Activated T-cell treated with anti-CD3 and anti-CD28 coated beads, Interleukin-2, amount 50 U/mL, for 24 hours (primary cell): ENCODE measurements around the gene OR8A1.

Experiments used
- DNase-seq: peaks from one replicate; pipeline ENCODE4 v3.0.0-alpha.2; 2020
- H3K27ac Mint-ChIP-seq: 2 replicates; pipeline ENCODE4 v1.8.0; 2020; ENCODE audit warnings: mild to moderate bottlenecking, mixed read lengths
- H3K27me3 Mint-ChIP-seq: 2 replicates; pipeline ENCODE4 v1.8.0; 2020; ENCODE audit warnings: mixed read lengths
- H3K36me3 Mint-ChIP-seq: 2 replicates; pipeline ENCODE4 v1.8.0; 2020; ENCODE audit warnings: low read depth, mixed read lengths
- H3K4me1 Mint-ChIP-seq: 2 replicates; pipeline ENCODE4 v1.8.0; 2020; ENCODE audit warnings: low read depth, mixed read lengths
- H3K4me3 Mint-ChIP-seq: 2 replicates; pipeline ENCODE4 v1.8.0; 2020; ENCODE audit warnings: mild to moderate bottlenecking, moderate library complexity, mixed read lengths
- H3K9me3 Mint-ChIP-seq: 2 replicates; pipeline ENCODE4 v1.8.0; 2020; ENCODE audit warnings: mixed read lengths

Gene OR8A1

GRCh38 chr11:124569697-124570096 is at the start of gene OR8A1:
Gene OR8A1, plus strand, starts transcription at chr11:124569997. Its CDS starts 123 bp downstream, at chr11:124570120.
- H3K9me3 Mint-ChIP-seq: no peaks in the 10 kb centered on the region
- peaks cover 20% of the 10 kb centered on the region for H3K27me3 Mint-ChIP-seq
- no peaks in the 10 kb centered on the region for H3K4me1 Mint-ChIP-seq

DNA sequence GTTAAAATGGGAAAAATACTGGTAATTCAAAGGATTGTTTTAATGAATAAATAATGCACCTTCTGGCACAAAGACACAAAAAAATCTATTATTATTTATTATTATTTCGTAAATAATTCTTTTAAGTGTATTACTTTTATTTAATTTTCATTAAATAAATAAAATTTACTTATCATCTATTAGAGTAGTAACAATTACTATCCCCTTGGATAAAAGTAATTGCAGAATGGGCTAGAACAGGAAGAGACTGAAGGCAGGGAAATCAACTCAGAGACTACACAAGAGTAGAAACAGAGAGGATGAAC is 49.3 kb upstream of the OR8A1 start:
- Mint-ChIP-seq H3K4me1 (no peaks in the 10 kb centered on the region), H3K27ac (no peak overlapping the region), H3K4me3 (no peak overlapping the region), H3K27me3 (no peaks in the 10 kb centered on the region), H3K36me3 (no peaks in the 10 kb centered on the region), H3K9me3 (no peaks in the 10 kb centered on the region)
- no peak for DNase-seq

More at GRCh38 chr11:124569697-124570096, at the start of gene OR8A1:
- Mint-ChIP-seq H3K36me3 (no peaks in the 10 kb centered on the region), H3K27ac (no peak within 1 kb of the TSS), H3K4me3 (no peak within 1 kb of the TSS)
- no peak for DNase-seq

GRCh38 chr11:124533626-124534025 is 36.2 kb upstream of the OR8A1 start:
- H3K27ac Mint-ChIP-seq: no peak overlapping the region
- peaks cover 58% of the 10 kb centered on the region for H3K27me3 Mint-ChIP-seq
- H3K9me3 Mint-ChIP-seq: peaks cover 7% of the 10 kb centered on the region
- H3K4me3 Mint-ChIP-seq: no peak overlapping the region
- no peaks in the 10 kb centered on the region for H3K4me1 Mint-ChIP-seq
- no peak for DNase-seq
- H3K36me3 Mint-ChIP-seq: no peaks in the 10 kb centered on the region

GRCh38 chr11:124534051-124534450 is 35.7 kb upstream of the OR8A1 start:
- DNase-seq: no peak
- peaks cover 3% of the 10 kb centered on the region for H3K9me3 Mint-ChIP-seq
- no peaks in the 10 kb centered on the region for H3K36me3 Mint-ChIP-seq
- peaks cover 53% of the 10 kb centered on the region for H3K27me3 Mint-ChIP-seq
- no peaks in the 10 kb centered on the region for H3K4me1 Mint-ChIP-seq
- H3K4me3 Mint-ChIP-seq: no peak overlapping the region
- H3K27ac Mint-ChIP-seq: no peak overlapping the region

GRCh38 chr11:124535552-124536232 is 34.1 kb upstream of the OR8A1 start:
- Mint-ChIP-seq H3K4me3 (no peak overlapping the region), H3K36me3 (no peaks in the 10 kb centered on the region), H3K4me1 (no peaks in the 10 kb centered on the region), H3K9me3 (no peaks in the 10 kb centered on the region), H3K27ac (no peak overlapping the region), H3K27me3 (peaks cover 43% of the 10 kb centered on the region)
- no peak for DNase-seq

DNA sequence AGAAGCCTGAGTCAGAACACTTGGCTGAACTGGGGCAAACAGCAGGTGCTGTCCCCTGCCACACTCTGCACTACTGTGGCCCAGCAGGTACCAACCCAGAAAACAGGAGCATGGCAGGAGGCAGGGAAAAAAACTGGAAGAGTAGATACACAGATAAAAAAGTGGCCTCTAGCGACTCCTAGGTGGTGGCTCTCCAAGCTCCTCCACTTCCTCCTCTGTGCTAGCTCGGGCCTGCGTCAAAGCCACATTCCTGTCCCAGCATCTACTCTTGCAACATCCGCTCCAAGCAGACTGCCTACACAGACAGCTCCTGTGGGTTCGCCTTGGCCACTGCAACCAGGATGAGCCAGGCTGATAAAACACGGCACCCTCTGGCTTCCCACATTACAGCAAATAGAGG is 33.3 kb upstream of the OR8A1 start:
- H3K4me1 Mint-ChIP-seq: no peaks in the 10 kb centered on the region
- H3K9me3 Mint-ChIP-seq: no peaks in the 10 kb centered on the region
- H3K4me3 Mint-ChIP-seq: no peak overlapping the region
- no peak overlapping the region for H3K27ac Mint-ChIP-seq
- no peak for DNase-seq
- peaks cover 39% of the 10 kb centered on the region for H3K27me3 Mint-ChIP-seq
- no peaks in the 10 kb centered on the region for H3K36me3 Mint-ChIP-seq

DNA sequence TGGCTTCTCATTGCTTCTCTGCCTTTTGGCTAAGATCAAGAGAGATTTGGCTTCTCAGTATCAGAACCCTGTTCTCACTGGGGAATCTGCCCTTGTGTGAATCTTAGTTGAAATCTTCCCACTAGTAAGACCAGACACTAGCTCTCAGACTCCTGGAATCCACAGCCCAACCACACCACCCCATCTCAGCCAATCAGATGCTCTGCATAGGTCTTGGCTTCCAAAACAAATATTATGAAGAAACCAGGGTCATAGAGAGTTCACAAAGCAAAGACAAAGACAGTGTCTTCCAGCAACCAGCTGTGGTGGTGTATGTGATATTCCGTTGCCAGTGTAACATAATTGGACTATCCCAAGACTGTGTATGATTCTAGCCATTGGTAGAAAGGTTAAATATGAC is 31.8 kb upstream of the OR8A1 start:
- Mint-ChIP-seq H3K27ac (no peak overlapping the region), H3K4me3 (no peak overlapping the region), H3K9me3 (no peaks in the 10 kb centered on the region), H3K27me3 (peaks cover 37% of the 10 kb centered on the region), H3K36me3 (no peaks in the 10 kb centered on the region), H3K4me1 (no peaks in the 10 kb centered on the region)
- DNase-seq: no peak

DNA sequence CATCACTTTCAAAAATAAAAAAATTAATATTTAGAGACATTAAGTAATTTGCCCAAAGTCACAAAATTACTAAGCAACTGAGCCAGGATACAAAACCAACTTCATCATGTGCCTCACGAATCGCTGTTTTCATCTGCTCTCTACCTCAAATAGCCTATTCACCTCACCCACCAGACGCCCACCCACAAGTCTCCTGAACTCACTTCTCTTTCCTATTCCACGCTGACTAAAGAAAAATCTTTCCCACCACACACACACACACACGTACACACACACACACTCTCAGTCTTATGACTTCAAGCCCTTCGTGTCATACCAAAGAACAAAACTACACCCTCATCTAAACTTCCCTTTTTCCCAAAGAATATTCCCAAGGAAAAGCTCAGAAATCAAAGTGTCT is 28.6 kb upstream of the OR8A1 start:
- no peak for DNase-seq
- H3K36me3 Mint-ChIP-seq: no peaks in the 10 kb centered on the region
- peaks cover 29% of the 10 kb centered on the region for H3K27me3 Mint-ChIP-seq
- no peak overlapping the region for H3K27ac Mint-ChIP-seq
- no peak overlapping the region for H3K4me3 Mint-ChIP-seq
- no peaks in the 10 kb centered on the region for H3K9me3 Mint-ChIP-seq
- no peaks in the 10 kb centered on the region for H3K4me1 Mint-ChIP-seq

DNA sequence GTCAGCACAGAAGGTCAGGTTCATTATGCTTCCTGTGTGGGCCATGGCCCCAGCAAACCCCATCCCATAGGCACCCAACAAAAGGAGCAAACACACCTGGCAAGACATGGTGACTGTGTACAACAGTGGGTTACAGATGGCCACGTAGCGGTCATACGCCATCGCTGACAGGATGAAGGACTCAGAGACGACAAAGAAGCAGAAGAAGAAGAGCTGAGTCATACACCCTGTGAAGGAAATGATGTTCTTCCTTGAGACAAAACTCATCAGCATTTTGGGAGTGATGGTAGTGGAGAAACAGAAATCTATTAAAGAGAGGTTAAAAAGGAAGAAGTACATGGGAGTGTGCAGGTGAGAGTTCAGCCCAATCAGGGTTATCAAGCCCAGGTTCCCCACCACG is 26.7 kb upstream of the OR8A1 start:
- Mint-ChIP-seq H3K9me3 (no peaks in the 10 kb centered on the region), H3K4me1 (no peaks in the 10 kb centered on the region), H3K36me3 (no peaks in the 10 kb centered on the region), H3K27me3 (peaks cover 20% of the 10 kb centered on the region), H3K4me3 (no peak overlapping the region), H3K27ac (no peak overlapping the region)
- DNase-seq: no peak

DNA sequence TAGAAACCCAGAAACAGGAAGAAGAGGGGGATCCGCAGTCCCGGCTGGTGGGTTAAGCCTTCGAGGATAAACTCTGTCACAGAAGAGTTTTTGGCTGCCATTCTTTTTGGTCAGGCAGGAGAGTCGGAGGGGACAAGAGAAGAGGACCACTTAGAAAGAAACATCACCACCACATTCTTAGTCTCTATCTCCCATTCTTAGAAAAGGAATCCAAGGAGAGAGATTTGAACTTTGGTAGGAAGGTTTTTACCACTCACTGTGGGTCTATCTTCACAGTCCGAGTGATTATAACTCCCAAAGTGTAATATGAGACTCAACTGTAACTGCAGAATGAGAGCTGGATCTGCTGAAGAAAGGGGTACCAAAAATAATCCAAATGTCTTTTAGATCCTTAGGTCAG is 26.2 kb upstream of the OR8A1 start, which contains the start of gene OR8B12:
Gene OR8B12, minus strand, starts transcription at position 101 of the 400 bp plus-strand sequence. Its CDS starts 0 bp downstream, at position 101.
- H3K4me3 Mint-ChIP-seq: no peak within 1 kb of the TSS
- no peaks in the 10 kb centered on the region for H3K4me1 Mint-ChIP-seq
- no peaks in the 10 kb centered on the region for H3K9me3 Mint-ChIP-seq
- DNase-seq: no peak
- no peaks in the 10 kb centered on the region for H3K36me3 Mint-ChIP-seq
- H3K27ac Mint-ChIP-seq: no peak within 1 kb of the TSS
- H3K27me3 Mint-ChIP-seq: peaks cover 19% of the 10 kb centered on the region

DNA sequence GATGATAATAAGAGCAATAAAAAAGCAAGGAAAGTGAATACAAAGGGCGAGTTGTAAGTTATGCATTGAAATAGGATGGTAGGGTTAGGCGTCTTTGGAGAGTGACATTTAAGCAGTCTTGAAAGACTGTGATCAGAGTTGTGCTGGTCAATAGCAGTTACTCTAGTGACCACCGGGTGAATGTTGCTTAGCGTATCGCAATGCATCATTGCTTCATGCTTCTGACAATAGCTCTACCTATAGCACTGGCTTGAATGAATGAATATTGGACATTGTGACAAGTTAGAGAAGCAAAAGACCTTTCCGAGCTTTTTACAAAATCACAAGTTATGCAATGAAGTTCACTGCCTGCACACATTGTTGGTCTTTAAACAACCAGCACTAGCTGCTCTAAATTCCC is 18.6 kb upstream of the OR8A1 start:
- peaks cover 11% of the 10 kb centered on the region for H3K27me3 Mint-ChIP-seq
- H3K27ac Mint-ChIP-seq: no peak overlapping the region
- no peak overlapping the region for H3K4me3 Mint-ChIP-seq
- no peak for DNase-seq
- H3K36me3 Mint-ChIP-seq: no peaks in the 10 kb centered on the region
- H3K4me1 Mint-ChIP-seq: no peaks in the 10 kb centered on the region
- peaks cover 3% of the 10 kb centered on the region for H3K9me3 Mint-ChIP-seq

GRCh38 chr11:124551987-124552386 is 17.8 kb upstream of the OR8A1 start:
- H3K4me1 Mint-ChIP-seq: no peaks in the 10 kb centered on the region
- H3K27me3 Mint-ChIP-seq: peaks cover 11% of the 10 kb centered on the region
- no peak for DNase-seq
- no peak overlapping the region for H3K4me3 Mint-ChIP-seq
- no peak overlapping the region for H3K27ac Mint-ChIP-seq
- H3K9me3 Mint-ChIP-seq: peaks cover 3% of the 10 kb centered on the region
- H3K36me3 Mint-ChIP-seq: no peaks in the 10 kb centered on the region

DNA sequence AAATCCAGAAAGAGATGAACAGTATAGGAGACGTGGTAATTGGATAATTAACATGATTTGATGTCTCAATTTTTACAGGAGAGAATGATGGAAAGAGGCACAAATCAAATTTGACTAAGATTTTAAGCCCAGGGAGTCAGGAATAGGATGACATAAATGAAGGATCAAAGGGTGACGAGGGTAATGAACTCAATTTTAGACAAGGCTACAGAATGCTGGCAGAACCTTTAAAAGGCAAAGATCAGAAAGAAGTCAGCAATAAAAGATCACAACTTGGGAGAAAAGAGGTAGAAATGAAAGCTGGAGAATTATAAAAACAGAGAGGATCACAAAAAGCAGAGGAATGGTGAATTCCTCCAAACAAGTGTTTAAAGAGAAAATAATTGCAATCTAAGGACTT is 13.0 kb upstream of the OR8A1 start:
- Mint-ChIP-seq H3K4me1 (no peaks in the 10 kb centered on the region), H3K36me3 (no peaks in the 10 kb centered on the region), H3K4me3 (no peak overlapping the region), H3K27ac (no peak overlapping the region), H3K27me3 (peaks cover 11% of the 10 kb centered on the region), H3K9me3 (peaks cover 3% of the 10 kb centered on the region)
- DNase-seq: no peak

DNA sequence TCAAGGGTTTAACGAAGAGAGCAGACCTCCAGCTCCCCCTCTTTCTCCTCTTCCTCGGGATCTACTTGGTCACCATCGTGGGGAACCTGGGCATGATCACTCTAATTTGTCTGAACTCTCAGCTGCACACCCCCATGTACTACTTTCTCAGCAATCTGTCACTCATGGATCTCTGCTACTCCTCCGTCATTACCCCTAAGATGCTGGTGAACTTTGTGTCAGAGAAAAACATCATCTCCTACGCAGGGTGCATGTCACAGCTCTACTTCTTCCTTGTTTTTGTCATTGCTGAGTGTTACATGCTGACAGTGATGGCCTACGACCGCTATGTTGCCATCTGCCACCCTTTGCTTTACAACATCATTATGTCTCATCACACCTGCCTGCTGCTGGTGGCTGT is 363 bp downstream of the OR8A1 start:
- no peak overlapping the region for H3K27ac Mint-ChIP-seq
- no peaks in the 10 kb centered on the region for H3K36me3 Mint-ChIP-seq
- H3K27me3 Mint-ChIP-seq: peaks cover 22% of the 10 kb centered on the region
- no peak for DNase-seq
- H3K4me1 Mint-ChIP-seq: no peaks in the 10 kb centered on the region
- H3K9me3 Mint-ChIP-seq: no peaks in the 10 kb centered on the region
- no peak overlapping the region for H3K4me3 Mint-ChIP-seq

- Mint-ChIP-seq H3K27me3 (peaks cover 11% of the 10 kb centered on the region), H3K36me3 (no peaks in the 10 kb centered on the region), H3K9me3 (no peaks in the 10 kb centered on the region), H3K4me1 (no peaks in the 10 kb centered on the region), H3K27ac (no peak overlapping the region), H3K4me3 (no peak overlapping the region)
- no peak for DNase-seq
Observed at GRCh38 chr11:124577716-124578427, 8.1 kb downstream of the OR8A1 start.
